GM10847 (cell line): ENCODE measurements around the gene GNA12.

Experiments
- POLR2A ChIP-seq: IDR thresholded peaks from 2 replicates; pipeline ENCODE4 v1.6.1; 2011; ENCODE audit not compliant: insufficient read length; ENCODE audit errors: extremely low read depth

GNA12 gene

DNA sequence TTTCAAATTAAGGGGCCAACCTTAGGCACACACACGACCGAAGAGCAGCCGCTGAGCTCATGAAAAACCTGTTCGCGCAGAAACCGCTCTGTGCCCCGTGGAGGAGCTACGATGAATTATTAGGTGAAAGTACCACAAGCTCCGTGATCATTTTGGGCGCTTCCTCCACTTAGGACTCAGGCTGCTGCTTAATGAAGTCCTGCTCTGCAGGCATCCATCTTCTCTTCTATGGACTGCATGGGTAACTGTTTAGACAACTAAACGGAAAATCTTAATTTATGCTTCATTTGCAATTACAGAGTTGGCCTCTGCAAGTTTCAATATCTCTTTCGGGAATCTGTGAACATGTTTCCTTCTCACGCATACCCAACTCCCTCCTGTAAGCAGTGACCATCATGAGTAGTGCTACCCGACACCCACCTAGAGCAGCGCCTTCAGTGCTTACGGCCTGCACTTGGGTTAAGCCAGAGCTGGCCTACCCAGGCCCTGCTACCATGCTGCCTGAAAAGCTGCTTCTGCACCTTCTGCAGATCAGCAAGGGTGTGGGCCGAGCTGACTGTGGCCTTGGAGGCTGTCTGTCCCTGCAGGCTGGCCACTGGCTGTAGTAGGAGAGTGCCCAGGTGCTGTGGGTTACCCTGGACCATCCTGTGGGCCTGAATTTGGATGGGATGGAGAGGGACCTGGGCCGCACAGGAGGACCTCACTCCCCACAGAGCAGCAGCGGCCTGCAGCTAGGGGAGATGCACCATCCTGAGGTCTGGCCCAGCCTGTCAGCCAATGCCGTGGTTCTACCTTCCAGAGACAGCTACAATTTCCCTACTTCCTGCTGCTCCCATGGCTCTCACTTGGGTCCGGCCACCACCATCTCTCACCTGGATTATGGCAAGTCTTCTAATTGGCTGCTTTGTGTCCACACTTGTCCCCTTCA is 36.0 kb downstream of the GNA12 start:
- no peak for TF ChIP-seq POLR2A

DNA sequence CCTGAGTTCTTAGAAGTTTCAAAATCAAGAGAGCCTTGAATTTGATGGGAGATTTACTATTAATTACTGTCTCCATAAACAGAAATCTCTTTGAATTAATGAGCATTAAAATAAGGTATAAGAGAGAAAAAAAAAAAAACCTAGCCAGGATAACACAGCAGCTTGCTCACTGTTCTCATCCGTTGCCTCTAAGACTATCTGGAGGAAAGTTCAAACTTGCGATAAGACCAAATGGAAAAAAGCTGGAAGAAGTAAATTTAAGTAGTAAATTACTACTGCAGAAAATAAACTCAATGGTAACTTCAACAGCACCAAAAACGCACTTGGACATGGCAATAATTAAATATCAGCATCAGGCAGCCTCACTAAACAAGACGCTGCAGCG is 36.7 kb downstream of the GNA12 start:
- no peak for TF ChIP-seq POLR2A

DNA sequence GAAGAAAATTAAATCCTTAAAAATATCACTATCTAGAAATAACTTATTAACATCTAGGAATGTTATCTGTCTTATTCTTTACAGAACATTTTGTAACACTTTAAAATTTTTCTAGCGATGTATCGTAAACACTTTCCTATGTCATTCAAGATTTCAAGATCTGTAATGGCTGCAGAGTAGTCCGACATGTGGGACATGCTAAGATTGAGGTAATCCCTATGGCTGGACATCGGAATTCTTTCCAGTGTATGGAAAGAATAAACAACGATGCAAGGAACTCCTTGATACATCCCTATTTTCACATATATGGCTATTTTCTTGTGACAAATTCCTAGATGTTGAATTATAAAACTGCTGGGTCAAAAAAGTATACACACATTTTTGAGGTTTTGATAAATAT is 37.5 kb downstream of the GNA12 start:
- no peak for TF ChIP-seq POLR2A

DNA sequence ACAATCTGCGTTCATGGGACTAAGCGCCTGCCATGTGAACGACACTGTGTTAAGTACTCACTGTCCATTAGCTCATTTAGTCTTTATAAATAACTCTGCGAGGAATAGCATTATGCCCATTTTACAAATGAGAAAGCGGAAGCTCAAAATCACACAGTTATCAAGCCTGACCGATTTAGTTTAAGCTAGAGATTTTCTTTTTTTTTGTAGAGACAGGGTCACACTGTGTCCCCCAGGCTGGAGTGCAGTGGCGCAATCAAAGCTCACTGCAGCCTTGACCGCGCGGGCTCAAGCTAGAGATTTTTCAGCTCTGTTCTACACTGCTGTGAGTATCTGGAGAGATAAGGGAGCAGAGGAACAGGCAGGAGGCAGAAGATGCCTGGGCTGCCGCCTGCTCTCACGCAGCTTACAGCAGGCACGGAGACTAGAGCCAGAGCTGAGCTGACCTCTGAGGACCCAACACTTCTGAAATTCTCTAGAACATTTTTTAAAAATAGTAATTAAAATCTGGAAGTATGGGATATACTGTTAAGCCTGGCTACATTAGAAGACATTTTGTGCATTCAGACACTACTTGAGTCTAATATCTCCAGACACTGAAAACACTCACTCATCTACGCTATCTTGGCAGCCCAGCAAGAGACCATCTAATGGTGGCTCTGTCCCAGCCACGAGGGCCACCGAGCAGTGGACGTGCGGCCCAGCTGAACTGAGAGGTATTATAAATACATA is 38.7 kb downstream of the GNA12 start:
- no peak for TF ChIP-seq POLR2A

DNA sequence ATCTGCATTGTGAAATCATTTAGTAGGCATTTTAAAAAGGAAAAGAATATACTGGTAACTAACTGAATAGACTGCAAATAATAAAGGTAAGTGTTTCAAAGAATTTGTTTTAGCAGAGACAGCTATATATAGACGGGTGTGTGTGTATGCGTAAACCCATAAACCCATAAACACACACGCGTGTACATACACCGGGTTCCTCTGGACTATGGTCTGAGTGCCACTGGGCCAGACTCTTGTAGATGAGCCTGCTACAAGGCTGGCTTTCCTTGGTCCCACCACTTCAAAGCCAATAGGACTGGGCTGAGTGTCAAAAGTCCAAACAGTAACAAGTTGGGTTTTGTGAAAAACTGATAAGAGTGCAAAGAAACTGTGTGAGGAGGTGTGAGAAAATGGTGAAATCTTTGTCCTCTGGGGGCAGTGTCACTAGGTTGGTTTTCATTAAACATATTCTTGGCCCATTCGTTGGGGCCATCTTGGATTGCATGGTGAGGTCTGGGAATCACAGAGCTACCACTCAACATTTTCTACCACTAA is 39.8 kb downstream of the GNA12 start:
- TF ChIP-seq POLR2A, result no peak

DNA sequence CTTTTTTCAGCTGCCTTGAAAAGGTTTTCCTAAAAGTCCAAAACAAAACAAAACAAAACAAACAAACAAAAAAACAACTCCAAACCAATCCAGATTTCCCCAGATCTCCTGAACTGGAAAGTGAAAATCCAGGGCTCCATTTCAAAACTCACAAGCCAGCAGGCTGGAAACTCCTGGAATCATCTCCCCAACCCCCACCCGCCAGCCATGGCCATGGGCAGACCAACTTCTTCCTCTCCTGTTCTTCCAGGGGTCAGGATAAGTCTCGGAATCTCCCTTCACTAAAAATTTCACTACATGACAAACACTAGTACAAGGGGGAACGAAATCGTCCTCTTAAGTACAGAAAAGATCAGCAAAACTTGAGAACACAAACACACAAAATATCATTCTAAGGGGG is 40.4 kb downstream of the GNA12 start:
- no peak for TF ChIP-seq POLR2A

DNA sequence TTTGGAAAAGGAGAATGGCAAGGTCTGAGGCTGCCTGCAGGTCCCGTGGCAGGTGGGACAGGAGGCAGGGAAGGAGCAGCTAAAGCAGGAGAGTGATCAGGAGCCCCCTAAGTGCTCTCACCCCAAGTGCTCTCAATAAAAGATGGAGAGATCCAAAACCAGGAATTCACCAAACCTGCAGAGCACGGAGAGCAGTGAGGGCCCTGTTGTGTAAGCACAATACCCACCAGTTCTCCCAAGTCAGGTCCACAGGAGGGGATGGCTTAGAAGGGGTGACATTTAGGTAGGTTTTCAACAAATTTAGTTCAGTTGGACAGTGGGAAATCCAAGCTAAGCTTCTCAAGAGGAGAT is 40.8 kb downstream of the GNA12 start:
- TF ChIP-seq POLR2A, result no peak

DNA sequence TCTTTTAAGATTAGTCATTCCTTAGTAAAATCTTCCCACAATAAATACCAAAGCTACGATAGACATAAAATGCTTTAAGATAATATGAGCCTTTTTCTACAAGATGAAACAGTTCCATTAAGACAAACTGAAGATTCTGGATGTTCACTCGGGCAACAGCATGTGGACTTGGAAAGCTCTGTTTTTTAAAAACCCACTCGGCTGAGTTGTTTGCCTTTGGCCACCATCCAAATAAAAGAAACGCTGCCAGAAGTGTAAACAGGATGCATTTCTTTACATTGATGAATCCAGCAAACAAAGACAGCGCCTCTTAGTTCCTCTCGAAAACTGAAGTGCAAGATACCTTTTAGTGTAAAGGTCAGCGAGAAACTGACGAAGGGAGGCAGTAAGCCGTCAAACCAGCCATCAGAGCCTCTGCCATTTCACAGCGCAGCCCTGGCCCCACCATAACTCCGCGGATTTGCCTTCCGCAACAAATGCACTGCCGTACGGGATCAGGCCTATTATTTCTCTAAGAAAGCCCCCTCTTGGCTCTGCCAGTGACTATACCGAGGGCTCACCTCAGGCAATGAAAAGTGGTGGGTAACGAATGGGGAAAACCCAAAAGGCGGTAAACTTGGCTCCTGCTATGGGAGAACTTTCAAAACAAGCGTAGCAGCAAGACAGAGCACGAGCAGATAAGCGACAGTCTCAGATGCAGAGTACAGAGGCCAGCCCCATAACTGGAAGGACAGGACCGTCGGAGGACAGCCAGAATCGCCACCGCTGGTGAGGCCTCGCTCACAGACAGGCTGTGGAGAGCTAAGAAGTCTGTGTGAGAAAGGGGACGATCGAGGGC is 41.4 kb downstream of the GNA12 start:
- no peak for TF ChIP-seq POLR2A

DNA sequence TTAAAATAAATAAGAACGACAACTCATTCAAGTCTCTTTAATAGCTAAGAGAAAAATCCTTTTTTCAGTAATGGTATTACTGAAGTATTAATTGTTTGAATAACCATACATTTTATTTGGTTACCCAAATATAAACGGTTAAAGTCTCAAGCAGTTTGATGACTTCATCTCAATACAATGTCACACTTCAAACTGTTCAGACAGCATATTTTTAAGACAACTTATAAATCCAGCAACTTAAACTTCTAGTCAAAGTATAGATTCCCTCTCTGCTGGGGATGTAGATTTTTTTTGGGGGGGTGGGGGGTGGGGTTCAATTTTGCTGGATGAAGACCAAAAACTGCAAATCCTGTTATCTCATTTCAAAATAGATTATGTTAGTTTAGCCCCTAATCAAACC is 42.0 kb downstream of the GNA12 start:
- TF ChIP-seq POLR2A, result no peak

DNA sequence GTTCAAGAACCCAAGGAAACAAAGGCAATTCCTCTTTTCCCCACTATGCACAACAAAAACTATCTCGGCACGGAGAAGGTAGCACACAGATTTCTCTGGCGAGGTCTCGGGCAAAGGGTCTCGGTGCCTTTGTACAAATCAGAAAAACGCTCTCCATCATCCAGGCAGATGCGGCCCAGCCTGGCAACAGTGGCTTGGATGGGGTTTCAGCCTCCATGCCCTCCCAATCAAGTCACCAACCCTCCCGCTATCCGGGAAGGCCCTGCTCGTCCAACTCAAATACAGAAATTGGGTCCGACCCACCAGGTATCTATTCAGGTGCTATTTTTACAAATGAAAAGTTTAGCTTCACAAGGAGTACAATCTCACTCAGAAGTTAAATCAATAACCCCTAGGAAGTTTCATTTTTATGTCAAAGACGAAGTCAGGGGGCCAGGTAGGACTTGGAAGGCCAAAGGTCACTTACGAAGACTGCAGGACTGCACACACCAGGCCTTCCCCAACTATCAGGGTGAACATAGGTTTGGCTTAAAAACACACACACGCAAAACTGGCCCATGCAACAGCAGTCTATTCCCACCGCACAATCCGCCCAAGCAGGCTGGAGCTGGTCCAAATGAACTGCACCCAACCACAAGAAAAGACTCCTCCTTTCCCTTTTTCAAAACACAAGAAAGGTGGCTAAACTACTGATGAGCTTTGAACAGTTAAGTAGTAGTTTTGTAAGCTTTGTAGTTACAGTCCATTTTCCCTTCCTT is 43.0 kb downstream of the GNA12 start:
- TF ChIP-seq POLR2A, result no peak

DNA sequence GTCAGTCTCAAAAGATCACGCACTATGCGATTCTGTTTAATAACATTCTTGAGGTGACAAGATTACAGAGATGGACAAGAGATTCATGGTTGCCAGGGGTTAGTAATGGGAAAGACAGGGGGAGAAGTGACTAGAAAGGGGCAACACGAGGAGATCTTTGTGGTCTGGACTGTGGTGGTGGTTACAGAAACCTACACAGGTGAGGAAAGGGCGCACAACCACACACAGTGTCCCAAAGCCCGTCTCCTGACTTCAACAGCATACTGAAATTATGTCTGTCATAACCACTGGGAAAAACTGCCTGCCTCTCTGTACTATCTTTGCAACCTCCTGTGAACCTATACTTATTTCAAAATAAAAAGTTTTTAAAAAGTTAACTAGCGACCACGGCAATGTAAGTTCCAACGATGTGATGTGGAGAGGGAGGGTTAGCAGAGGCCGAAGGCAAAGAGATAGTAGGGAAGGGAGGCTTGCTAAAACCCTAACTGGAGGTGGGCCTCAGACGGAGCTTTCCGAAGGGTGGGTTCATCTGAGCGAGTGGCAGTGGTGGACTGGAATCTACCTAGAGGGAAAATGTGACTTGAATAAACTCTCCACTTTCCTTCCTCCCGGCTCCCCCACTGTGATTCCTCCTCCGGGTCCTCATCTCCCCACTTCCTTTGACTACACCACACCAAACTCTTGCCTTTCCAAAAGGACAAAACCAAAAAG is 43.7 kb downstream of the GNA12 start:
- no peak for TF ChIP-seq POLR2A

DNA sequence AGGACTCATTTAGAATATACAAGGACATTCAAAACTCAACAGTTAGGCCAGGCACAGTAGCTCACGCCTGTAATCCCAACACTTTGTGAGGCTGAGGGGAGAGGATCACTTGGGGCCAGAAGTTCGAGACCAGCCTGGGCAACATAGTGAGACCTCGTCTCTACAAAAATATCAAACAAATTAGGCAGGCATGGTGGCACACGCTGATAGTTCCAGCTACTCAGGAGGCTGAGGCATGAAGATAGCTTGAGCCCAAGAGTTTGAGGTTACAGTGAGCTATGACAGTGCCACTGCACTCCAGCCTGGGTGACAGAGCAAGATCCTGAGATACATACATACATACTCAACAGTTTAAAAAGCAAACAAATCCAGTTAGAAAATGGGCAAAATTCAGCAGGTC is 44.9 kb downstream of the GNA12 start:
- no peak for TF ChIP-seq POLR2A

DNA sequence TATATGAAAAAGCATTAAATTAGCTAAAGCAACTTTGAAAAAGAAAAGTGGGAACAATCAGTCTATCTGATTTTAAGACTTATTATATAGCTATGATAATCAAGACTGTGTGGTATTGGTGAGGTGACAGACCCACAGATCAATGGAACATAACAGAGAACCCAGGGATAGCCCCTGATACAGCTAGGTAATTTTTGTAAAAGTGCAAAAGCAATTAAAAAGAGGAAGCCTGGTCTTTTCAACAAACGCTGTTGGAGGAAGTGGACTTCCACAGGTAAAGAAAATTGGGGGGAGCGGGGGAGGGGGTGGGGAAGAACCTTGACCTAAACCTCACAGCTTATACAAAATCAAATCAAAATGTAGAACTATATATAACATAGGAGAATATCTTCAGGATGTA is 45.4 kb downstream of the GNA12 start:
- TF ChIP-seq POLR2A, result no peak

DNA sequence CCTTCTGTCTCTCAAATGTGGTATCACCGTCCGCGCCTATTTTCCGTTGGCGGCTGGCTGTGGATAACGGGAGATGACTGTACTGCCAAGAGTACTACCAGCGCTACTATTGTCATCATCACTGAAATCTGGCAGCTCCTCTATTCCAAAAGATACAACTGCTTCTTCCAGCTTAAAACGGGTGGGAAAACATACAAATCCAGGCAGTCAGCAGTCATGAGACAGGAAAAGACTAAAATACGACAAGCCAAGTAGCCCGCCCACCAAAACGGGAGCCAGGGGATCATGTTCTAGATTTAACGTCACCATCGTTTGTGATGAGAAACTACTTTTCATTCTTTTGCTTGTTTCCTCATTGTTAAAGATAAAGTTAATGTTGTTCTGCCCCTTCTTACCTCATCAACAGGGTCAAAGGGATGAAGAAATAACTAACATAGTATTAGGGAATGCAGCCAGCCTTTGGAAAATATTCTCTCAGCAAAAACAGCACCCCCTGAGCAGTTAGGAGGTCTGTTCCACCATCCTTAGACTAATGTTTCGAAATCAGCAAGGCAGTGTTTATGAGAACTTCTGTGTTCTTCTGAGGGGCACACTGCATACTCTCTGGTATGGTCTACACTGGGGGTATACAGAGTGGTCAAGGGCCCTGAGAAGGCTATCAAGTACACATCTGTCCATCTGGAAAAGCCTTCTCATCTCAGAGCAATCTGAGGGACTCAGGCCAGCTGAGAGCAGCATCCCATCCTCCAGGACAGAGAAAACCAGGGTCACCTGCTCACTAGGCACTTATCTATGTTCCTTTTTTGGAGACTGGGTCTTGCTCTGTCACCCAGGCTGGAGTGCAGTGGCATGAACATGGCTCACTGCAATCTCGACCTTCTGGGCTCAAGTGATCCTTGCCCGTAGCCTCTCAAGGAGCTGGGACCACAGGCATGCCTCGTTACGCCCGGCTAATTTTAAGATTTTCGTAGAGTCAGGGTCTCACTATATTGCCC is 47.5 kb downstream of the GNA12 start:
- no peak for TF ChIP-seq POLR2A
